ENCODE results near the gene ZCCHC14.

- TF ChIP-seq, protein P1, sequence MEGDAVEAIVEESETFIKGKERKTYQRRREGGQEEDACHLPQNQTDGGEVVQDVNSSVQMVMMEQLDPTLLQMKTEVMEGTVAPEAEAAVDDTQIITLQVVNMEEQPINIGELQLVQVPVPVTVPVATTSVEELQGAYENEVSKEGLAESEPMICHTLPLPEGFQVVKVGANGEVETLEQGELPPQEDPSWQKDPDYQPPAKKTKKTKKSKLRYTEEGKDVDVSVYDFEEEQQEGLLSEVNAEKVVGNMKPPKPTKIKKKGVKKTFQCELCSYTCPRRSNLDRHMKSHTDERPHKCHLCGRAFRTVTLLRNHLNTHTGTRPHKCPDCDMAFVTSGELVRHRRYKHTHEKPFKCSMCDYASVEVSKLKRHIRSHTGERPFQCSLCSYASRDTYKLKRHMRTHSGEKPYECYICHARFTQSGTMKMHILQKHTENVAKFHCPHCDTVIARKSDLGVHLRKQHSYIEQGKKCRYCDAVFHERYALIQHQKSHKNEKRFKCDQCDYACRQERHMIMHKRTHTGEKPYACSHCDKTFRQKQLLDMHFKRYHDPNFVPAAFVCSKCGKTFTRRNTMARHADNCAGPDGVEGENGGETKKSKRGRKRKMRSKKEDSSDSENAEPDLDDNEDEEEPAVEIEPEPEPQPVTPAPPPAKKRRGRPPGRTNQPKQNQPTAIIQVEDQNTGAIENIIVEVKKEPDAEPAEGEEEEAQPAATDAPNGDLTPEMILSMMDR (IDR thresholded peaks at IDR 0.05) = no peak
- TF ChIP-seq ZFX (IDR thresholded peaks at IDR 0.05; ENCODE audit: borderline replicate concordance) = no peak
Observed at GRCh38 chr16:87372305-87372704, 120.5 kb downstream of the ZCCHC14 start.

Data from 22Rv1 (cell line).